ENCODE measurements around the gene CDHR1. TPM values are rescaled to one million over a fixed set of nuclear protein-coding genes. Genes with fewer than 3 reads are reported as not detected.

The CDHR1 gene
- total RNA-seq, 1 experiment from 2014 or later = 6.6 TPM

DNA sequence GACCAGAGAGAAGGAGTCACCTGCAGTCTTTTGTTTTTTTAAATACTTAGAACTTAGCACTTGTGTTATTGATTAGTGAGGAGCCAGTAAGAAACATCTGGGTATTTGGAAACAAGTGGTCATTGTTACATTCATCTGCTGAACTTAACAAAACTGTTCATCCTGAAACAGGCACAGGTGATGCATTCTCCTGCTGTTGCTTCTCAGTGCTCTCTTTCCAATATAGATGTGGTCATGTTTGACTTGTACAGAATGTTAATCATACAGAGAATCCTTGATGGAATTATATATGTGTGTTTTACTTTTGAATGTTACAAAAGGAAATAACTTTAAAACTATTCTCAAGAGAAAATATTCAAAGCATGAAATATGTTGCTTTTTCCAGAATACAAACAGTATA lies 41.6 kb upstream of the CDHR1 start:
- no peak overlapping the region for H2BK5ac ChIP-seq (ENCODE audit: insufficient read length, low read length)
- Mint-ChIP-seq H3K27me3 (ENCODE audit: low read depth) (no peaks in the 10 kb centered on the region), H3K27ac (no peak overlapping the region), H3K9me3 (no peaks in the 10 kb centered on the region), H3K4me3 (no peak overlapping the region), H3K36me3 (ENCODE audit: insufficient read depth in 1 of 3, low read depth in 3 of 3) (peaks cover 24 to 56% (median 56%) of the 10 kb centered on the region in 3 experiments; a peak in 6 of 7 replicates), H3K4me1 (peaks cover 7 to 9% of the 10 kb centered on the region in 2 experiments; a peak in 3 of 4 replicates)
- no peak overlapping the region for H3K27ac ChIP-seq (ENCODE audit: insufficient read length, low read depth, low read length)
- H4K91ac ChIP-seq (ENCODE audit: insufficient read length, low read depth, low read length) = no peak overlapping the region
- H3K4me2 ChIP-seq (ENCODE audit: insufficient read depth, insufficient read length, low read length) = no peak overlapping the region
- H3K9ac ChIP-seq (ENCODE audit: extremely low read depth, insufficient read length, low read length) = no peak overlapping the region
- no peak overlapping the region for H2BK20ac ChIP-seq (ENCODE audit: low read depth, low read length, poor library complexity, severe bottlenecking)
- no peak overlapping the region for H4K8ac ChIP-seq (replicated peaks; ENCODE audit: insufficient read length, low read depth, low read length)
- no peak overlapping the region for H3K56ac ChIP-seq (ENCODE audit: insufficient read length, low read depth, low read length)
- H2BK120ac ChIP-seq (ENCODE audit: low read depth, low read length, poor library complexity, severe bottlenecking) = no peak overlapping the region
- H3K23ac ChIP-seq (ENCODE audit: insufficient read length, low read depth, low read length) = no peak overlapping the region
- H4K20me1 ChIP-seq (ENCODE audit: control insufficient read depth, insufficient read depth, insufficient read length) = no peaks in the 10 kb centered on the region
- H3K79me2 ChIP-seq (ENCODE audit: insufficient read depth, low read length) = no peaks in the 10 kb centered on the region
- H4K5ac ChIP-seq (ENCODE audit: insufficient read length, low read depth, low read length) = no peak overlapping the region
- TF ChIP-seq, protein P1, sequence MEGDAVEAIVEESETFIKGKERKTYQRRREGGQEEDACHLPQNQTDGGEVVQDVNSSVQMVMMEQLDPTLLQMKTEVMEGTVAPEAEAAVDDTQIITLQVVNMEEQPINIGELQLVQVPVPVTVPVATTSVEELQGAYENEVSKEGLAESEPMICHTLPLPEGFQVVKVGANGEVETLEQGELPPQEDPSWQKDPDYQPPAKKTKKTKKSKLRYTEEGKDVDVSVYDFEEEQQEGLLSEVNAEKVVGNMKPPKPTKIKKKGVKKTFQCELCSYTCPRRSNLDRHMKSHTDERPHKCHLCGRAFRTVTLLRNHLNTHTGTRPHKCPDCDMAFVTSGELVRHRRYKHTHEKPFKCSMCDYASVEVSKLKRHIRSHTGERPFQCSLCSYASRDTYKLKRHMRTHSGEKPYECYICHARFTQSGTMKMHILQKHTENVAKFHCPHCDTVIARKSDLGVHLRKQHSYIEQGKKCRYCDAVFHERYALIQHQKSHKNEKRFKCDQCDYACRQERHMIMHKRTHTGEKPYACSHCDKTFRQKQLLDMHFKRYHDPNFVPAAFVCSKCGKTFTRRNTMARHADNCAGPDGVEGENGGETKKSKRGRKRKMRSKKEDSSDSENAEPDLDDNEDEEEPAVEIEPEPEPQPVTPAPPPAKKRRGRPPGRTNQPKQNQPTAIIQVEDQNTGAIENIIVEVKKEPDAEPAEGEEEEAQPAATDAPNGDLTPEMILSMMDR (conservative IDR thresholded peaks at IDR 0.05) = no peak
- no peak overlapping the region for H2BK12ac ChIP-seq (ENCODE audit: insufficient read length, low read depth, low read length)
- no peaks in the 10 kb centered on the region for H3K4me1 ChIP-seq (ENCODE audit: insufficient read depth, low read length)
- H2AFZ ChIP-seq (ENCODE audit: low read length) = no peak overlapping the region
- DNase-seq = no peak
- H2AK5ac ChIP-seq (ENCODE audit: insufficient read length, low read length) = no peak overlapping the region
- H3K23me2 ChIP-seq (ENCODE audit: insufficient read length, low read depth, low read length, poor library complexity, severe bottlenecking) = no peaks in the 10 kb centered on the region
- H3K79me1 ChIP-seq (ENCODE audit: insufficient read depth, low read depth, low read length, poor library complexity, severe bottlenecking) = no peaks in the 10 kb centered on the region
- H3K4ac ChIP-seq (ENCODE audit: low read depth, low read length) = no peak overlapping the region
- no peaks in the 10 kb centered on the region for H3K27me3 ChIP-seq (ENCODE audit: insufficient read depth, low read length)
- H2BK15ac ChIP-seq (ENCODE audit: low read depth, low read length) = no peak overlapping the region
- no peaks in the 10 kb centered on the region for H3K9me3 ChIP-seq (ENCODE audit: control insufficient read depth, low read depth, low read length)
- H3T11ph ChIP-seq (ENCODE audit: low read length) = no peak overlapping the region
- no peak overlapping the region for H3K14ac ChIP-seq (ENCODE audit: insufficient read depth, low read length)
- no peak overlapping the region for H3K18ac ChIP-seq (ENCODE audit: insufficient read length, low read depth, low read length)

Data from H9 (cell line).